ENCODE results near the gene SGK2.

GRCh38 chr20:43513372-43513930 is 45.4 kb upstream of the SGK2 start:
- TF ChIP-seq RFX5 (IDR thresholded peaks at IDR 0.05): no peak
- TF ChIP-seq MYC (IDR thresholded peaks at IDR 0.05; ENCODE audit: borderline replicate concordance, low read length): no peak
- TF ChIP-seq CTCF (IDR thresholded peaks at IDR 0.05): no peak
- TF ChIP-seq POLR2A (IDR thresholded peaks at IDR 0.05; ENCODE audit: low read length): no peak
- TF ChIP-seq ZSCAN20 (CRISPR knock-in tag; IDR thresholded peaks at IDR 0.05): no peak
- no peak for TF ChIP-seq MAFK (IDR thresholded peaks at IDR 0.05; ENCODE audit: partially characterized antibody)
- no peak for TF ChIP-seq HOXA7 (CRISPR knock-in tag; IDR thresholded peaks at IDR 0.05)
- TF ChIP-seq MAX (IDR thresholded peaks at IDR 0.05): no peak
- no peak for TF ChIP-seq EP300 (IDR thresholded peaks at IDR 0.05)
- TF ChIP-seq CEBPB (IDR thresholded peaks at IDR 0.05): no peak
- TF ChIP-seq USF2 (IDR thresholded peaks at IDR 0.05): no peak
